H54 (cell line): Measurements from ENCODE around the gene PIGZ.

Experiments
- DNase-seq: peaks from one replicate; pipeline ENCODE4 v3.0.0; 2011; ENCODE audit warnings: low spot score, mixed read lengths; ENCODE audit not compliant: insufficient read length
- FAIRE-seq: peaks from 3 replicates; lab custom pipeline; 2011; peaks lifted over from hg19 to GRCh38; lab: Jason Lieb, UNC
- POLR2A ChIP-seq: IDR thresholded peaks from 2 replicates; pipeline ENCODE4 v1.6.1; 2011; ENCODE audit warnings: low read depth, mild to moderate bottlenecking, low read length

PIGZ gene

DNA sequence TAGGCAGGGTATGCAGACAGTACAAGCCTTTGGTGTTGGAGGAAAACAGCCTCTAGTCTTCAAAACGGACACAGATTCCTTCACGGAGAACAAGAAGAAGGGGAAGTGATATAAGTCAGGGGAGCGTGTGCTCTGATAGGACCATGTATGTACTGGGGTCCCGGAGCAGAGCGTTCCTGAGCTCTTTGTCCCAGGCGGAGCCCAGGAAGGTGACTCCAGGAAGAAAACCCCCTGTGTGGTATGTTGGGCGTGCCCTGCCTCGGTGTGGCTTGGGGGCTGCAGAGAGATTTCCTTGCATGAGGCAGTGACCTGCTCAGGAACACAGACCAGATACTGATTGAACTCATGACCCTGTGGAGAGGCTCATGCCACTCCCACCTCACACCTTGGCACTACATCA lies 39.3 kb upstream of the PIGZ start:
- no peak for DNase-seq
- no peak for TF ChIP-seq POLR2A
- FAIRE-seq: no peak

DNA sequence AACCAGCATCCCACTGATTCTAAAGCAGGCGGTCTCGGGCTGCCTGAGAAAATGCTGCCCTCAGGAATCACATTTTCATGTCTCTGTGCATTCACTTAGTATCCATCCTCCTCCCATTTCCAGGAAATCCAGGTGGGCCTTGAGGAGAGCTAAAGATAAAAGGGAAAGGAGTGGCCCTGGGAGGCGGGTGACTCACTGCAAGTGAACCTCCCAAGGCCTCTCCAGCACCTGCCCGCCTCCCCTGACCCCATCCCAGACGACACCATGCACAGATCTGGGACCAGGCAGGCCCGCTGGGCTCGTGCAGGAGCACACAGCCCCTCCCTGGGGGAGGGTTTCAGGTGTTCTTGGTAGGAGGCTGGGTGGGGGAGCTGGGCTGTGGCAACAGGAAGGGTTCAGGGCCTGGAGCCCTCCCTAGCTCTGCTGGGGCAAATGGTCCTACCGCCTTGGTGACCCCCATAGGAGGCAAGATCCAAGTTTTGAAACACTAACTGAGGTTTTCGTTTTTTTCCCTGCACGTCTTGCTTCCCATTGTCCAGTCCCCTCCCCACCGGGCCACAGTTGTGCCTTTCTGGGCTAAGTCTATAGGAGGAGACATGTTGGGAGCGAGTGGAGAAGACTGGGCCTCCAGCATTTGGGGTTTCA lies 38.8 kb upstream of the PIGZ start:
- TF ChIP-seq POLR2A: no peak
- FAIRE-seq (no peak), DNase-seq (no peak)

DNA sequence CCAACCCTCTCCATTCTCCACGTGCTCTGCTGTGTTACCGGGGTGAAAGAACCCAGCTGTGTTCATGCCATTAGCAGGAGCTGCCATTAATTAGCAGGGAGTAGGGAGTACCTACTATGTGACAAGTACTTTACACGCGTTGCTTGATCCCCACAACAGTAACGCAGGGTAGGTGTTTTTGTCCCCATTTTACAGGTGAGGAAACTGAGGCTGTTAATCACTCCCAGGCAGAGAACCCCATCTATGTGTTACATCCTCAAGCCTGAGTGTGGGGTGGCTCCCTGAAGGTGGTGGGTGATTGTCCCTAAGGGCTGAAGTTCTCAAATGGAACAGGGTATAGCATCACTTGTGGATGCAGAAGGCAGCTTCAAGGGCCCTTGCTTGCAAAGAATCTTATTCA lies 38.2 kb upstream of the PIGZ start:
- DNase-seq: no peak
- TF ChIP-seq POLR2A: no peak
- FAIRE-seq: no peak

- TF ChIP-seq POLR2A: no peak
- FAIRE-seq: no peak
- no peak for DNase-seq
Observed at GRCh38 chr3:197006446-197006845, 37.8 kb upstream of the PIGZ start.

GRCh38 chr3:197003461-197004385 lies 35.1 kb upstream of the PIGZ start:
- TF ChIP-seq POLR2A: no peak
- DNase-seq: no peak
- FAIRE-seq: no peak

- peak; percentile 46 for TF ChIP-seq POLR2A
- DNase-seq (peak; percentile 98), FAIRE-seq (no peak)
Observed at GRCh38 chr3:197002701-197003454, 34.2 kb upstream of the PIGZ start.

- TF ChIP-seq POLR2A: no peak
- no peak for FAIRE-seq
- DNase-seq: no peak
Observed at GRCh38 chr3:197001972-197002700, 33.5 kb upstream of the PIGZ start.

- FAIRE-seq (no peak), DNase-seq (no peak)
- no peak for TF ChIP-seq POLR2A
Observed at GRCh38 chr3:197001106-197001971, 32.7 kb upstream of the PIGZ start.

DNA sequence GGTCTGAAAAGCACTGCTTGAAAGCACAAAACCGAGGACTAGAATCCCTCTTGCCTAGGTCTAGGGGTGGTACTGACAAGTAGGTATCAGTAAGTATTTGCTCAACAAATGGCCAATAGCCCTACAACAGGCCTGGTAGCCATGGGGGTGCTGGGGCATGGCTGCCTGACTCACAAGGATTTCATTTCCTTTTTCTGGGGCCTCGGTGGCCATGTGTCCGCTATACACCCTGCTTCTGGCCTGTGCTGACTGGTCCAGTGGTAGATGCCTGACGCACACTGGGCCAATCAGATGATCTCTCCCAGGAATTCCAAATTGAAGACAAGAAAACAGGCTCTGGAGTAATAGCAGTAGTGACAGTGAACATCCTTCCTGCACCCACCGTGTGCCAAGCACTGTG lies 31.6 kb upstream of the PIGZ start:
- DNase-seq (no peak), FAIRE-seq (no peak)
- no peak for TF ChIP-seq POLR2A

DNA sequence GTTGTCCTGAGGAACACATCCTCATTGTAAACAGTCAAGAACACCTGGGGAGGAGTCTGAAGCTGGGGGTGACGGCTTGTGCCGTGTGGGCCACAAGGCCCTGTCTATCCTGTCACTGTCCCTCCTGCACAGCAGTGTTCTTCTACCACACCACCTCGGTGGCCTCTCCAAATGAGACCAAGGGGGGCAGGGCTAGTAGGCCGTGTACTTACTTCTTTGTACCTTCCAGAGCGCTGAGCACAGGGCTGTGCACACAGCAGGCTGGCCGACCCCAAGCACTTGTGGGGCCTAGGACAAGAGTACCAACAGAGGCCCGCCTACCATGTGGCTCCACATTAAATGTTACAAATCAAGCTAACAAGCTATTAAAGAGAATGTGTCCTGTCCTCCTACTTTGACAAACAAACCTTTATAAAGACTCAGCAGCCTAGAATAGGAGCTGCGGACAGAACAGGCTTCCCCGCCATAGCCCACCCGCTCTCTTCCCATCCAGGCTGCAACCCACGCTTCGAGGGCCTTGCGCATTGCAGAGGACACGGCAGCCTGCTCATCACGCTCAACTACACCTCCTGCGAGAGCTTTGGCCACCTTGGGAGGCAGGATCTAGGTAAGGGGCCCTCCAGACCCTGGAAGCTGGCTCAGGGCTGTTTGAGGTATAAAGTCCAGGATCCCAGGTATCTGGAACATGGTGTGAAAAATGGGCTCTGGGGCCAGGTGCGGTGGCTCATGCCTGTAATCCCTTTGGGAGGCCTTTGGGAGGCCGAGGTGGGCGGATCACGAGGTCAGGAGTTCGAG lies 30.5 kb upstream of the PIGZ start:
- no peak for DNase-seq
- FAIRE-seq: no peak
- no peak for TF ChIP-seq POLR2A

DNA sequence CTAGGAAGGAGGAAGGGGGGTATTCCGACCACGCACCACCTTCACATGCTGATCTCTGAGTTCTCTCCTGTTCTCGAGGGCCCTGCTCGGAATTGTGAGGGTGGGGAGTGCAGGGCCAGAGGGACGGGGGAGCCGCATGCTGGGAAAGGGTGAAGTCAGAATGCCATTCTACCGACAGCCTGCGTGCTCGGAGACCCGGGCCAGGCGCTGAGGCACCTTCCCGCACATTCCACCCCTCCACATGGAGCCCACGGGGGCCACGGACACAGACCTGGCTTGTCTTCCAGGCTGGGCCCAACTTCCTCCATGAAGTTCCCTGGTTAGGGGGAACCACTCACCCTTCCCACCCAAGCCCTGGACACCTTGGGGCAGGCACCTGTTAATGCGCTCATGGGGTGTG lies 28.7 kb upstream of the PIGZ start:
- FAIRE-seq: no peak
- no peak for TF ChIP-seq POLR2A
- DNase-seq: no peak

DNA sequence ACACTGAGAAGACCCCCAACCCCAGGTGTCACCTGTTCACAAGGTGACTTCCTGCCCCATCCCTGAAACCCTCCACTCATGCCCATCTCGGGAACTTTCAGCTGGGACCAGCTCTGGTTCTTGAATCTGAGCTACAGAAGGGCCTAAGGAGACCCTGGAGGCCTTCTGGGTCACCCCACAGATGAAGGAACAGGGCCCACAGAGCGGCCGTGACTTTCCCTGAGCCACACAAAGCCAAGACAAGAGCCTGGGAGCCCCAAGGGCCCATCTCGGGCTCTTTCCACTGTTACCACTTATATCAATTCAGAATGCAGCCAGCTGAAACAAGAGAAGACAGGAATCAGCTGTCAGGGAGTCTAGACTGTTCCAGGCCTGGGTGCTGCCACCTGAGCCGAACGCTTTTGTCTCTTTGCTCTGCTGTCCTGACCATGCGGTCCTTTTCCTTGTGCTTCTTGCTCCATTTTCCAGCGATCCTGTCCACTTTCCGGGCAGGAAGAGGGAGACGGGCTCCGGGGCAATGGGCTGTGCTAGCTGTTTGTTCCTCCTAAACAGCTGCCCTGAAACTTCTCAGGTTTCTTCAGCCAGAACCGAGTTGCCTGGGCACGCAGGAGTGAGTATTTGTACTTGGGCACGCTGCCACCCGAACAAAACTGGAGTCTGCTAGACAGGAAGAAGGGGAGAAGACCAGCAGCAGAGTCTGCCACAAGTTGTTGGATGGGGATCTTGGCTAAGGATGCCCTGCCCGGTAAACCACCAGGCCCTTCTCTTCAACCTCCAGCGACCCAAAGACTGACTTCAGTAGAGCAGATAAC lies 28.0 kb upstream of the PIGZ start:
- FAIRE-seq (no peak), DNase-seq (no peak)
- no peak for TF ChIP-seq POLR2A
